ENCODE measurements around the gene SIGLEC8. TPM values are rescaled to one million over a fixed set of nuclear protein-coding genes. Genes with fewer than 3 reads are reported as not detected.
"Not testable (repeated sequence)": the region's sequence is repeated elsewhere in the genome, so short reads cannot be mapped to it uniquely, and the experiment has no call there.

SIGLEC8 gene
- total RNA-seq, 1 donor from 2014 or later, result not detected

DNA sequence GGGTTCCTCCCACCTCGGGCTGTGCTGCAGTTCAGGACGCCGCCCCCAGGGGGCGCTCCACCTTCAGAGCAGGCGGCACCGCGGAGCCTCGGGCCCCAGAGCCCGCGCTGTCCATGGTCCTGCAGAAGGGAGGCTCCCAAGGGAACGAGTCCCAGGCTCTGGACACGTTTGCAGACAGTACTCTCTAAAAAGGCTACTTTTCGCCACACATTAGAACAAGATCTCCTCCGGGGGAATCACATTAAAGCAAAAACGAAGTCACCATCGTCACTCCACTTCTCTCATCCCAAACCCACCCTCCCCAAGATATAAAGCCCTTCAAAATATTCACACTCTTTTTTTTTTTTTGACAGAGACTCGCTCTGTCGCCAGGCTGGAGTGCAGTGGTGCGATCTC is 36.2 kb downstream of the SIGLEC8 start:
- H3K4me3 Mint-ChIP-seq, result no peak overlapping the region
- peaks cover 20% of the 10 kb centered on the region for H3K27me3 ChIP-seq
- no peaks in the 10 kb centered on the region for H3K9me3 ChIP-seq (ENCODE audit: low read depth)
- H3K9ac ChIP-seq, result no peak overlapping the region
- H3K4me3 ChIP-seq, result peak overlapping the region; percentile 45
- peak; percentile 32 for TF ChIP-seq EZH2 (IDR thresholded peaks at IDR 0.05)
- TF ChIP-seq, protein P1, sequence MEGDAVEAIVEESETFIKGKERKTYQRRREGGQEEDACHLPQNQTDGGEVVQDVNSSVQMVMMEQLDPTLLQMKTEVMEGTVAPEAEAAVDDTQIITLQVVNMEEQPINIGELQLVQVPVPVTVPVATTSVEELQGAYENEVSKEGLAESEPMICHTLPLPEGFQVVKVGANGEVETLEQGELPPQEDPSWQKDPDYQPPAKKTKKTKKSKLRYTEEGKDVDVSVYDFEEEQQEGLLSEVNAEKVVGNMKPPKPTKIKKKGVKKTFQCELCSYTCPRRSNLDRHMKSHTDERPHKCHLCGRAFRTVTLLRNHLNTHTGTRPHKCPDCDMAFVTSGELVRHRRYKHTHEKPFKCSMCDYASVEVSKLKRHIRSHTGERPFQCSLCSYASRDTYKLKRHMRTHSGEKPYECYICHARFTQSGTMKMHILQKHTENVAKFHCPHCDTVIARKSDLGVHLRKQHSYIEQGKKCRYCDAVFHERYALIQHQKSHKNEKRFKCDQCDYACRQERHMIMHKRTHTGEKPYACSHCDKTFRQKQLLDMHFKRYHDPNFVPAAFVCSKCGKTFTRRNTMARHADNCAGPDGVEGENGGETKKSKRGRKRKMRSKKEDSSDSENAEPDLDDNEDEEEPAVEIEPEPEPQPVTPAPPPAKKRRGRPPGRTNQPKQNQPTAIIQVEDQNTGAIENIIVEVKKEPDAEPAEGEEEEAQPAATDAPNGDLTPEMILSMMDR (IDR thresholded peaks at IDR 0.05), result peak; percentile 99
- TF ChIP-seq EZH2phosphoT487 (IDR thresholded peaks at IDR 0.05), result no peak
- H3K27ac ChIP-seq, result no peak overlapping the region
- peak overlapping the region; percentile 76 for H3K4me2 ChIP-seq
- H3K79me2 ChIP-seq (ENCODE audit: low read depth), result no peaks in the 10 kb centered on the region
- H2AFZ ChIP-seq (replicated peaks), result no peak overlapping the region
- H3K36me3 ChIP-seq, result no peaks in the 10 kb centered on the region
- H3K36me3 Mint-ChIP-seq, result no peaks in the 10 kb centered on the region
- H3K4me1 ChIP-seq, result peaks cover 5% of the 10 kb centered on the region
- H3K9me3 Mint-ChIP-seq, result no peaks in the 10 kb centered on the region
- H3F3A ChIP-seq (ENCODE audit: low read depth), result no peaks in the 10 kb centered on the region
- no peaks in the 10 kb centered on the region for H3K4me1 Mint-ChIP-seq
- no peak overlapping the region for H3K27ac Mint-ChIP-seq
- peak; percentile 96 for DNase-seq (ENCODE audit: low spot score)
- no peaks in the 10 kb centered on the region for H4K20me1 ChIP-seq (ENCODE audit: low read depth)
- peaks cover 14% of the 10 kb centered on the region for H3K27me3 Mint-ChIP-seq (ENCODE audit: insufficient read depth, low read depth)

- Mint-ChIP-seq H3K36me3 (no peaks in the 10 kb centered on the region), H3K4me3 (no peak overlapping the region), H3K4me1 (no peaks in the 10 kb centered on the region), H3K27me3 (ENCODE audit: insufficient read depth, low read depth) (peaks cover 12% of the 10 kb centered on the region), H3K27ac (no peak overlapping the region), H3K9me3 (no peaks in the 10 kb centered on the region)
- Histone ChIP-seq H3K9ac (no peak overlapping the region), H2AFZ (replicated peaks) (no peak overlapping the region), H3K4me1 (peaks cover 5% of the 10 kb centered on the region), H3K27me3 (peaks cover 20% of the 10 kb centered on the region), H3F3A (ENCODE audit: low read depth) (no peaks in the 10 kb centered on the region), H3K27ac (no peak overlapping the region), H3K36me3 (no peaks in the 10 kb centered on the region), H3K4me2 (peak overlapping the region; percentile 76), H3K9me3 (ENCODE audit: low read depth) (no peaks in the 10 kb centered on the region), H3K4me3 (peak overlapping the region; percentile 45), H4K20me1 (ENCODE audit: low read depth) (no peaks in the 10 kb centered on the region), H3K79me2 (ENCODE audit: low read depth) (no peaks in the 10 kb centered on the region)
- no peak for TF ChIP-seq EZH2 (IDR thresholded peaks at IDR 0.05)
- TF ChIP-seq EZH2phosphoT487 (IDR thresholded peaks at IDR 0.05), result no peak
- TF ChIP-seq, protein P1 (IDR thresholded peaks at IDR 0.05), result no peak
- DNase-seq (ENCODE audit: low spot score), result peak; percentile 15
These were observed 36.8 kb downstream of the SIGLEC8 start for GRCh38 chr19:51421229-51422052.

GRCh38 chr19:51420511-51420910 is 37.7 kb downstream of the SIGLEC8 start:
- H3K9me3 ChIP-seq (ENCODE audit: low read depth); H3K27ac ChIP-seq; H3K9ac ChIP-seq; H2AFZ ChIP-seq (replicated peaks); H3K79me2 ChIP-seq (ENCODE audit: low read depth); H3K4me3 ChIP-seq; H3K4me1 Mint-ChIP-seq; H3K4me1 ChIP-seq; H3K36me3 Mint-ChIP-seq; DNase-seq (ENCODE audit: low spot score); H3F3A ChIP-seq (ENCODE audit: low read depth); H3K36me3 ChIP-seq; H3K27me3 Mint-ChIP-seq (ENCODE audit: insufficient read depth, low read depth); H3K4me3 Mint-ChIP-seq; H4K20me1 ChIP-seq (ENCODE audit: low read depth); H3K4me2 ChIP-seq; H3K27ac Mint-ChIP-seq; H3K9me3 Mint-ChIP-seq: not testable (repeated sequence)
- H3K27me3 ChIP-seq, result peaks cover 20% of the 10 kb centered on the region

DNA sequence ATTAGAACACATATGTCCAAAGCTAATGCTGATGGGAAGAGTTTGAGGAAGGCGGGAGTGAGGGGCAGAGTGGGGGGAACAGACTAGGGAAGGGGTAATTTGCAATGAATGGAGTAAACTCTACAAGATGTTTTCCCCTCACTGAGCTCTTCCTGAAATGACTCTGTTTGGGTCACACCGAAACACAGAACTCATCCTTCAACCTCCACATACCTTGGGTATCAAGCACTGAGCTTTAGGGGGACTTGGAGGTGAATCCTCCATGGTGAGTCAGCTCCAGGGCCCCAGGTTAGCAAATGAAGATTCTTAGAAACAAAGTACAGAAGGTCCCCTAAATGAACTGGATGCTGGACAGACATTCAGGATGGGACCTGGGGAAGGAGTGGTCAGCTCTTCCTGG is 39.5 kb downstream of the SIGLEC8 start:
- H2AFZ ChIP-seq (replicated peaks), result no peak overlapping the region
- H3K9ac ChIP-seq, result no peak overlapping the region
- no peaks in the 10 kb centered on the region for H3K9me3 ChIP-seq (ENCODE audit: low read depth)
- peaks cover 5% of the 10 kb centered on the region for H3K27me3 Mint-ChIP-seq (ENCODE audit: insufficient read depth, low read depth)
- H3K27me3 ChIP-seq, result peaks cover 20% of the 10 kb centered on the region
- peaks cover 5% of the 10 kb centered on the region for H3K4me1 ChIP-seq
- H3F3A ChIP-seq (ENCODE audit: low read depth), result no peaks in the 10 kb centered on the region
- no peak overlapping the region for H3K4me3 ChIP-seq
- H3K27ac Mint-ChIP-seq, result no peak overlapping the region
- TF ChIP-seq, protein P1 (IDR thresholded peaks at IDR 0.05), result no peak
- TF ChIP-seq EZH2 (IDR thresholded peaks at IDR 0.05) (no peak), EZH2phosphoT487 (IDR thresholded peaks at IDR 0.05) (no peak)
- H3K4me2 ChIP-seq, result no peak overlapping the region
- no peak overlapping the region for H3K4me3 Mint-ChIP-seq
- H3K9me3 Mint-ChIP-seq, result no peaks in the 10 kb centered on the region
- H4K20me1 ChIP-seq (ENCODE audit: low read depth), result no peaks in the 10 kb centered on the region
- no peak for DNase-seq (ENCODE audit: low spot score)
- H3K79me2 ChIP-seq (ENCODE audit: low read depth), result no peaks in the 10 kb centered on the region
- no peaks in the 10 kb centered on the region for H3K36me3 ChIP-seq
- no peaks in the 10 kb centered on the region for H3K36me3 Mint-ChIP-seq
- no peak overlapping the region for H3K27ac ChIP-seq
- H3K4me1 Mint-ChIP-seq, result no peaks in the 10 kb centered on the region
